Skin of body (tissue), 2 donors: ENCODE results near the gene HEATR5A. TPM values are rescaled to one million over a fixed set of nuclear protein-coding genes. Genes with fewer than 3 reads are reported as not detected.

Experiments used
- DNase-seq: peaks from one replicate; lab custom pipeline; 2025; lab: John Stamatoyannopoulos, UW
- total RNA-seq: library from RNA; depleted of rRNA; stranded (reverse); fragments of >200 nt; gene quantifications from one replicate; pipeline ENCODE4 v1.2.3, GENCODE V29; 2014

The HEATR5A gene
- total RNA-seq, 1 donor from 2014 or later: 27.4 TPM

DNA sequence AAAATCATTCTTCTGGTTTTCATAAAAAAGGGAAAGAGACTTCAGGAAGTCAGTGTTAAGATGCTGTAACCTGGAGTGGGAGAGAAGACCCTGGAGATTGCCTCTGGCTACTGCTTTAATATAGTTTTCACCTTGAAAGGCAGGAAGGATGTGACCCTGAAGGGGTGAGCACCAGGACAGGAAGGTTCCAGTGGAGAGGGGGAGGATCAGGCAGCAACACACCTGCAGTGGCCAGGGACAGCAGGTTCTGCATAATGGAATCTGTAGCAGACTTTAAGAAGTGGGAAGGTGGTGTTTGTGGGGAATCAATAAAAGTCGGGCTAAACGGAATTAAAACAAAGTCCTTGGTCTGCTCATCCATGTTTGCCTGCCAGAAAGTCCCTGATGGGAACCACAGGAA lies 6.3 kb upstream of the HEATR5A start:
- DNase-seq: no peak

DNA sequence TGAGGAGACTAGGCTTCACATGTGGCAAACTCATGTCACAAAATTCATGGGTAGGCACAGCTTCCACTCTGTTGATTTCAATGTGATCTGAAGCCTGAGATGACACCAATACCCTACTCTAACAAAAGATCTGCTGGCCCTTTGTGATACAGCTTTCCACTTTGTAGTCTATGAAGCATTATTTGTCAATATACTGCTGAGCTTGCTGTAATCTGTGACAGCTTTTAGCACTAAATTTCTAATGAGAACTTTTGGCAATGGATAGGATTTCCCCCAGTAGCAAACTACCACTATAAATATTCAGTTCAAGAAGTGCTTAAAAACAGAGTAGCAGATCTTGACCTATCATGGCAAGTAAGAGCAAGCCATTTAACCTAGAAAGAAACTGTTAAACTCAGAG lies 5.6 kb upstream of the HEATR5A start:
- no peak for DNase-seq

DNA sequence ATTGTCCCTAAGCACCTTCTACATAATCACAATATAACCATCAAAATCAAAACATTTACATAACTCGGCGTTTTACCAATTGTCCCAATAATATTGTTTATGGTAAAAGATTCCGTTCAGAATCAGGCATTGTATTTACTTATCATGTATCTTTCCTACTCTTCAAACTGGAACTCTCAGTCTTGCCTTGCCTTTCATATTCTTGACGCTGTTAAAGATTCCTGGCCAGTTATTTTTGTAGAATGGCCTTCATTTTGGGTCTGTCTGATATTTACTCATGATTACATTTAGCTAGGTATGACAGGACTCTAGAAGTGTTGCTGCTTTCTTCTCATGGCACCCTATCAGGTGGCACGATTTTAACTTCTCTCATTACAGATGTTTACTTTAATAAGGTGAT lies 850 bp upstream of the HEATR5A start:
- DNase-seq: no peak

DNA sequence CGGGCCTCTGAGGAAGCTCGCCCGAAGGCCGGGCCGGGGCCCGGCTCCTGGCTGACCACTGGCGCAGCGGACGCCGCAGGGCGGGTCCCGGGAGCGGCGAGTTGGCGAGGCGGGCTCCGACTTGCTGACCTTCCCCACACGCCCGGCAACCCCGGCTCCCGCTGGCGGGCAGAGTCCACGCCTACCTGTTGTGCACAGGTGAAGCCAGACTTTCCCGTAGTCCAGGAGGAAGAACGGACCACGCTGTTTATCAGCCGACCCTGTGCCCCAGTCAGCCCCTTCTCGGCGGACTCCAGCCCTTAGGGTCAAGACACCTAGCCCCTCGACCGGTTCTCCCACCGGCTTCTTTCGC lies 407 bp downstream of the HEATR5A start:
- no peak for DNase-seq

DNA sequence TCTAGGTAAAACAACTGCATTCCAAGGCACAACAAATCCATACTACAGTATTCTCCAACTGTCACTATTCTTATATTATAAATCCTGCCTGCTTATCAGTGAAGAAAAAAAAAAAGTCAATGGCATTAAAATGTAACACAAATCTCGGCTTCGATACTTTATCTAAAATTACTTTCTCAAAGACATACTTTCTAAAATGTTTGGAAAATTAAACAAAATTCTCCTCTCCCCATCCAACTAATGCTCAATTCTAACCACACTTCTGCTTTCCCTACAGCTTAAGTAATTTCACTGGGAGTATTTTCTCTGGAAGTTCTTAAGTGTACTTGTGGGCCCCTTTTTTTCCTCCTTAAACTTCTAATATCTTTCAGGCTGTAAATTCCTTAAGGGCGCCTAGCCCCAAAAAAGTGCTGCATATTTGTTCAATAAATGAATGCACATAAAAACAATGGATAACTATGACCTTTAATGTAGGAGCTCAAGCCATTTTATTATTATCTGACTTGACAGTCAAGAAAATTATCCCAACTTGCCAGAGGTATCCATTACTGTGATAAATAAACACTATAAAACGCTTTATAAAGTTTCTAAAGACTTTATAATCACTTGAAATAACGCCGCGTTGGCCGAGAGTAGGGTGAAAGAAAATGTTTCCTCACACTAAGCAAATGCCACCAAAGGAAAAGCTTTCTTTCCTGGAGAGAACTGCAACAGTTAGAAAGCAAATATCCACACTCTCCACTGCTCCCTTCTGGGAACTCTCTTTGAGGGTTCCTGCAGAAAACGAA lies 977 bp downstream of the HEATR5A start:
- DNase-seq: peak; percentile 38

DNA sequence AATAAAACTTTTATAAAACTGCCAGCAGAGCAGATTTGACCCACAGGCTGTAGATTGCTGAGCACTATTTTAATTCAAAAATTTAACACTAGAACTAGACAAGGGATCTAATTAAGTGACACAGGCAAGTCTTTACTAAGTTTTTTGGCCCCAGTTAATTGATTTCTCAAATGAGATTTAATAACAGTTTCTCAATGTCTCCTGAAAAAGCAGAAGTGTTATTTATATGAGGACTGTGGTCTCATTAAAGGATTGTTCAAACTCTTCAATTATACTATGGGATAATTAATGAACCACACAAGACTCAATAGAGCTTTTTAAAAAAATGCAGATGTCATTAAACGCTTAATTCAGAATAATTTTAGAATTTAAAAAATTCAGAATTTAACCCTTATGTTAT lies 1.9 kb downstream of the HEATR5A start:
- DNase-seq: no peak

DNA sequence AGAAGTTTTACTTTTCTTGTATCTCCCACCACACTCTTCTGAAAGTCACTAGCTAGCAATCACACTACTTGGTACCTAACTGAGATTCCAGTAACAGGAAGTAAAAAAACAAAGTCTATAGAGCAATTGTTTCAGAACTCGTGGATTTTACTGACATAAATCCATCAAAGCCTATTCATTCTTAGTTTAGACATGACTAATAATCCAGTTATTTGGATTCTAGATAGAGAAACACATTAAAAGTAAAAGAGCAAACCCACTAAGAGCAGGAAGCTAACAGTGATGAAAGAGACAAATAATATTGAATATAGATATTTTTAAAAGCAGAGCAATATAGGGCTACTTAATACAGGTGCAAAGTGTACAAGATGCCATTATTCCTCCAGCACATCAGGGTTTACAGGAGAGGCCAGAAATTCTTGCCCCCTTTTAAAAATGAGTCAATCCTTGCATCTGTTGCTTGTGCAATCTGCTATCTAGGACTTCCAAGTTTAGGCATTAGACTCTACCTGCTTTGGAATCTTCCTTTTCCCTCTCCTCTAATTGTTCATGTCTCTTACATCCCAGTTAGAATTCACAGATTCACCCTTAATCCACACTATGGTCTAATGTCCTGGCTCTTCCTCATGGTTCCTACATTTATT lies 6.0 kb downstream of the HEATR5A start:
- DNase-seq: no peak

DNA sequence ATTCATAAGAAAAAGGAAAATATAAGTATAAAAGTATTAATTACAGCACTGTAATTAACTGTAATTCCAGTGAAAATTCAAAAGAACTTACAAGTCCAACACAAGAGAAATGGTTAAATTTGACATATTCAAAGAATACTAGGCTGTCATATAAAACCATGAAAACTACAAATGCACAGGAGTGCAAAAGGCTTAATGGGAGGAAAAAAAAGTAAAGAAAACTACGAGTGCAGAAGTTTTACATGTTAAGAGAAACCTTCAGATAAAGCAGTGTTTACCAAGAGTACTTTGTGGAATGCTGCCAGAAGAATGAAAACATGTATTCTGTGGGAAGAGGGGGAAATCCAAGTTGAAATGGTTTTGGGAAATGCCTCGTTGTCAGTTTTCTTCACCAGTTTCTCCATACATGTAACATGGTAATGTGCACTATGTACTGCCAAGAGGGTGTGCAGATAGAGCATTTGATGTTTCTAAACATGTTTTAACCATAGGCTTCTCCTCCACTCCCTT lies 9.1 kb downstream of the HEATR5A start:
- no peak for DNase-seq

DNA sequence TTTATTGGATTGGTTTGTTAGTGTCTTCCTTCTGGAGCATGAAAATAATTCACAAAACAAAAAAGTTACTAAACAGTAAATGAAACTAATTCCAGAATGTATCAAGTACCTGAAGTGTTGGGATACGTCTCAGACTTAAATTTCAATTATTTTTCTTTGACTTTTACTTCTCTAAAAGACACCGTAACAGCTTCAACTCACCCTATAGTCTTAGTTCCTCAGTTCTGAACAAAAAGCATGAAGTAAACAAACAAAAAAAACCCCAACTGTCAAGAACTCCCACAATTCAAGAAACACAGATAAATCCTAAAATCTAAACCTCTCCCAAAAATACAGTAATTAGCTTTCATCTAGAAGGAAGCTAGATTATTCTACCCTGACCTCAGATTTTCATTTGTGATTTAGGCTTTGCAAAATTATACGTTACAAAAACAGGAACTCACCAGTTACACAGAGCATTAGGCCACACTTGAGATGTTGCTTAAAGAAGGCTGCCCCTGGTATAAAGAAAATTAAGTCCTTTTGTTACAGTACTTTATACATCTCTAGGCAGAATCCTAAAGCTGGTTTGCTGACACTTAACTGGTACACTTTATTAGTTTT lies 10.2 kb downstream of the HEATR5A start:
- DNase-seq: no peak

DNA sequence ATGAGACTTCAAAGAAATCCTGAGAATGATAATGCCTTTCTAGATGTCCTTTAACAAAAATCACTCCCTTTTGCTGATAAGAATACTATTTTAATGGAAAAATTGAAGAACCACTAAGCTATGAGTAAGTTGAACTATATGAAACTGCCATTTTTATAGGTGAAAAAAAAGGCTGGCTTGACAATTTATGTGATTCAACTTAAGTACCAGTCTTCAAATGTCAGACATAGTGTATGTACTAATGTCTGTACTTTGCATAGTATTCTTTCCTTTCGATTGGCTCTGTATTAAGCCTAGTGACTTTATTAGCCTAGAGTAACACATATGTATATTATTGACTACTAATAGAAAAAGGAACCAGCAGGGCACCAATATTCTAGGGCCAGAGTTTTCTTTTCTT lies 11.9 kb downstream of the HEATR5A start:
- DNase-seq: no peak

DNA sequence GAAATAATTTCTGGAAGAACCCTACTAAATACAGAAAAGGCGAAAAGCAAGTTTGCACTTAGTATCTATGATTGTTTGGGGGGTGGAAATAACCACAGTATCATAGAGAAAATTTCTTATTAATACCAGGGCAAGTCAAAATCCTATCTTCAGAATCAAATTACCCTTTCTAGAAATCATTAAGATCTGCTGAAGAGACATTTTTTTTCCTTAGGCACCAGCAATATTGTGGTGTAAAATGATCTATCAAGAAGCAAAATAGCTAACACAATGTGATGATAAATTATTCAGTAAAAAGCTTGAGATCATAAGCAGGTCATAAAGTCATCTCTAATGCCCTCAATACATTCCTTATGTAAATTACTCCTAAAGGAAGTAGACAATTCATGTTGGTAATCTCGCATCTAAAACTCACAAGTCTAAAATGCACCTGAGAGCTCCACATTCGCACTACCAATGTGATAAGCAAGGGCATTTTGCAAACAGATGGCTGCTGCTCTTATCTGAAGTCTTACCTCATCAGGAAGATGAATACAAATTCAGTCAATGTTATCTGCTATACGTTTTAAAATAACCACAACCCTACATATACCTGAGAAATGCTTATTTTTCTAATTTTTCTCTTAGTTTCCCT lies 14.6 kb downstream of the HEATR5A start:
- no peak for DNase-seq

DNA sequence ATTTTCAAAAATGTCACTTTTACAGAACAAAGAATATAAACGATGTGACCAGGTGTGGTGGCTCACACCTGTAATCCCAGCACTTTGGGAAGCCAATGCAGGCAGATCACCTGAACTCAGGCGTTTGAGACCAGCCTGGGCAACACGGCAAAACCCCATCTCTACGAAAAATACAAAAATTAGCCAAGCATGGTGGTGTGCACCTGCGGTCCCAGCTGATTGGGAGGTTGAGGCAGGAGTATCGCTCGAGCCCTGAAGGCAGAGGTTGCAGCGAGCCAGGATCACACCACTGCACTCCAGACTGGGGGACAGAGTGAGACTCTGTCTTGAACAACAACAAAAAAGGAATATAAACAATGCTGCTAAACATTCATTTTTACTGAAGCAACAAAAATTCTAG lies 15.2 kb downstream of the HEATR5A start:
- DNase-seq: no peak

DNA sequence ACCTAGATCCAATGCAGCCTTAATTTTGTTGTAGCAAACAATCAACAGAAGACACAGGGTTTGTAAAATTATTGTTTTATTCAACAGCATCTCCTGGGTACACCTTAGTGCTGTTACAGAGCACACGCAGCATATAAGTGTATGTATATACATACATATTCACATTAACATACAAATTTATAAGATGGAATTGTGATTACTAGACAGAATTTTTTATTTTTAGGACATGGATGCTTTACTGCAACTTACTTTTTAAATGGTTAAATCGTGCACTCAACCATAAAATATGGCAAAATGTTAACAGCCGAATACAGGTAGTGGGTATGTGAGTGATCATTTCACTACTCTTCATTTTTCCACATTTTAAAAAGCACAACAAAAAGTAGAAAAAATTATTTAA lies 16.6 kb downstream of the HEATR5A start:
- no peak for DNase-seq

DNA sequence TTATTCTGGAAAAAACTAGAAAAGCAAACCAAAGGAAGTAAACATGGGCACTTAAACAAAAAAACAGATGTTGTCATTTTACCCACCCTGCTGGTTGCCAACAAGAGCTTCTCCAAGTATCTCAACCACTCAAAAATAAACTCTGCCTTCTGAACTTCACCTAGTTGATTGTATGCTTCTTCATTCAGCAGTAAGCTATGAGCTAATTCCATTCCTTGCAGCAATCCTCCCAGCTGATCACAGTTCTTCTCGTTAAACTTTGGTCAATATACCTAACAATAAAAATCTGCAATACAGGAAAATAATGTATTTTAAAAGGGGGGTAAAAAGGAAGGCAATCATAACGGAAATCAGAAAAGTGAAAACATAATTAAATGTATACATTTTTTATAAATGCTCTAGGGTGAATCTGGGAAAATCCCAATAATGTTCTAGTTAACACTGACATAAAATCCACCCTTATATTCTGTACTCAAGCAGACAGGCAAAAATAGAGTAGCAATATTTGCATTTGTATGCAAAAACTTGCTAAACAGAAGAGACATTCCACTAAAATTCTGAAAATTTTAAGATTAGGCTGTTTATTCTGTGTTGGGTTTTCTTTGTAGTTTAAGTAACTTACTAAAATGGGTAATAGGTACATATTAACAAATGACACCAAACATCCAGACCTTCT lies 17.4 kb downstream of the HEATR5A start:
- no peak for DNase-seq

DNA sequence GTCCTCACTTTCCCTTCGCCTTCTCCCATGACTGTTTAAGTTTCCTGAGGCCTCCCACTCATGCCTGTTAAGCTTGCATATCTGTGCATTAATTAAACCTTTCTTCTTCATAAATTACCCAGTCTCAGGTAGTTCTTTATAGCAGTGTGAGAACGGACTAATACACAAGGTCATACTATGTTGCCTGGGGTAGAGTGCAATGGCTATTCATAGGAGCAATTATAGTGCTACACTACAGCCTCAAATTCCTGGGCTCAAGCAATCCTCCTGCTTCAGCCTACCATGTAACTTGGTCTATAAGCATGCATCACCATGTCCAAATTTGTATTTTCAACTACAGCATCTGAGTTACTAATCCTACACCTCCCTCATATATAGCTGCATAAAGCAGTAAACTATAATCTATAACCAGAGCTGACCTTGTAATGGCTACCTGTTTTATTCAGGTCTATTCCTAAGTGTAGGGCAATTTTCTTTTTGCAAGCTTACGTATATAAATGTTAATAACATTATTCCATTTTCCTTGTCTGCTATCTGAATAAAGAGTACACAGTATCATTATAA lies 18.9 kb downstream of the HEATR5A start:
- no peak for DNase-seq

DNA sequence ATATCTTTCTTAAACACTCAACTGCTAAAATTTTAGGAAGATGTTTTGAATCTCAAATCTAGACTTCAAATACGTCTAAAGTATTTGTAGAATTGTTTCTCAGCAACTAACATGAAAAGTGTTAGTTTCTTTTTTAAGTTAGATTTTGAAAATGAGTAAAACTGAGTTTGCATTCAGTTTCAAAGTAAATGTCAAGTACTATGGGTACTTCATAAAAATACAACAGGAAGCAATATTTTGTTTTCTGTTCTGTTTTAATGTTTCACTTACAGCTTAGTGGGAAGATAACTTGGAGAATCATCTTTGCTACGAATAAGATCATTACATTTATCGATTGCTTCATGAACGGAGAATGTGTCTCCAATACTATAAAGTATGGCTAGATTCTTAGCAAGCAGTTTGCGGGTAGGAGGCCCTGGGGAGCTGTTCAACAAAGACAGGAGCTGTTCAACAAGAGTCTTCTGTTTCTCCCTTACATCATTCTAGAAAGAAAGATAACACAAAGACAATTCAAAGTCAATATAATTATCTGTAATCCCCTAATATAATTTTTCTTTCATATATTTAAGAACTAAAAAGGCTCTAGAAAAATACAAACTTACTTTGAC lies 20.2 kb downstream of the HEATR5A start:
- DNase-seq: no peak

DNA sequence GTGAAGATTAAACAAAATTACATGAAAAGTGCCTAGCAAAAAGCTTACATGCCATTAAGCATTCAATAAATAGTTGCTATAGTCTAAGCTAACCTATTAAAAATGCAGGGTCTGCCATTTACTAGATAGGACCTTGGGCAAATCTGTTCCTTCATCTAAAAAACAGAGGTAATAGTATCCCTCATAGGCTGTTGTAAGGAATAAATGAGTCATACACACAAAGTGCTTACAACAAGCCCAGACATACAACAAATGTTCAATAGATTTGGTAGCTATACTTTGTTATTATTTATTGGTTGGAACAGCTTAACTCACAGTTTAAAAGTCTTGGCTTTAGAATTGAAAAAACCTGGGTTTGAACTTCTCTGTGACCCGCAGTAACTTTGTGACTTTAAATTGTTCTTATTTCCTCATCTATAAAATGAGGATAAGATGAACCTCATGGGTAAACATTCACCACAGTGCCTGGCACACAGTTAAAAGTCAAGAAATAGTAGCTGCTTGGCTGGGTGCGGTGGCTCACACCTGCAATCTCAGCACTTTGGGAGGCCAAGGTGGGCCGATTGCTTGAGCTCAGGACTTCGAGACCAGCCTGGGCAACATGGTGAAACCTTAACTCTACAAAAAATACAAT lies 24.7 kb downstream of the HEATR5A start:
- DNase-seq: no peak

DNA sequence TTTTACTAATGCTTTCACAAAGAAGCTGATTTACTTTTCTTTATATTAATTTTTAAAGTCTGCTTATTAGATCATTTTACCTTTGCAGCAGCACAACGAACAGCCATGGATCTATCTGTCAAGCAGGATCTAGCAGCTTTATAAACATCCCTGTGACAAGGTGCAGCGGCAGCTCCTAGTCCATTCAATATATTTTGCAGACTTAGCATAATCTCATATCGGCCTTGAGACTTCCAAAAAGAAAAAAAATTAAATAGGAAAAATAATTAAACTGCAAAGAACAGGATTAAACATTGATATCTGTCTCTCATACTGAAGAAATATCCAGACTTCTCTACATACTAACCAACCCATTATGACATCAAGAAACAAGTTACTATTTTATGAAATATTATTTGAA lies 25.2 kb downstream of the HEATR5A start:
- DNase-seq: no peak

DNA sequence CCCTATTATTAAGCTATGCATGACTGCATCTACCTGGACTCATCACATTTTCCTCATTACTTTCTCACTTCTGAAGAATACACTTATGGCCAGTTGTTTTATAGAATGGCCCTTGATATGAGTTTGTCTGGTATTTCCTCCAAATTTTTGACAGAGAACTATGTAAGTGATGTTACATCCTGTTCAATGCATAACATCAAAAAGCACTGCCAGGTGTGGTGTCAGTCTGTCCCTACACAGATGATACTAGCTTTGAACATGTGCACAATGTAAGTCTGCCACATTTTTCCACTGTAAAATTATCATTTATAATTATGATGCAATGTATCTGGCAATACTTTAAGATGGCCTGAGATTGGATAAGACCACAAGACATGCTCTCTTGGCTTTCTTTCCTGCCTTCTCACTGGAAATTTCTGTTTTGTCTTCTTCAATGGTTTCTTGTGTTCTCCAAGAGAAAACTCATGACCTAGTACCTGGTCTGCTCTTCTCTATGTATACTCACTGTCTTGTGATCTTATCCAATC lies 28.3 kb downstream of the HEATR5A start:
- no peak for DNase-seq

DNA sequence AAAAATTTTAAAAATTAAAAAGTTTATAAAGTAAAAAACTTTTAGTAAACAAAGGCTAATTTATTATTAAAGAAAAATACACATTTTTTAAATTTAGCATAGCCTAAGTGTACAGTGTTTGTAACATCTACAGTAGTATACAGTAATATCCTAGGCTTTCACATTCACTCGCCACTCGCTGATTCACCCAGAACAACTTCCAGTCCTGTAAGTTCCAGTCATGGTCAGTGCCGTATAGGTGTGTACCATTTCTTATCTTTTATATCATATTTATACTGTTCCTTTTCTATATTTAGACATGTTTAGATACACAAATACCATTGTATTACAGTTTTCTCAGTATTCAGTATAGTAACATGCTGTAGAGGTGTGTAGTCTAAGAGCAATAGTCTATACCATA lies 28.9 kb downstream of the HEATR5A start:
- DNase-seq: no peak
